Tibial nerve (tissue), 4 donors: ENCODE measurements around the gene STS. TPM values are rescaled to one million over a fixed set of nuclear protein-coding genes. Genes with fewer than 3 reads are reported as not detected.

Experiments
- DNase-seq, 2 donors: peaks; one replicate each; pipeline ENCODE4 v3.0.0-alpha.2; 2019; ENCODE audit warnings: low spot score in 2 of 2
- H3K27ac ChIP-seq, 4 donors: fragments of 200-600 bp; sonication (generic) in 3 of 4; one replicate each; pipeline ENCODE4 v1.5.1; 2017 to 2019; ENCODE audit warnings: mild to moderate bottlenecking in 1 of 4
- H3K27me3 ChIP-seq, 2 donors: fragments of 200-600 bp; sonication (generic) in 1 of 2; one replicate each; pipeline versions ENCODE4 v1.5.1 to v1.6.0; 2017 to 2019
- H3K36me3 ChIP-seq, 3 donors: fragments of 200-600 bp; sonication (generic); one replicate each; pipeline ENCODE4 v1.5.1; 2018 to 2019
- H3K4me1 ChIP-seq, 4 donors: fragments of 200-600 bp; sonication (generic) in 3 of 4; one replicate each; pipeline ENCODE4 v1.5.1; 2017 to 2019
- H3K4me3 ChIP-seq, 4 donors: fragments of 200-600 bp; sonication (generic) in 3 of 4; one replicate each; pipeline ENCODE4 v1.5.1; 2017 to 2019; ENCODE audit warnings: mild to moderate bottlenecking in 1 of 4, moderate library complexity in 1 of 4
- H3K9me3 ChIP-seq, 4 donors: fragments of 200-600 bp; sonication (generic) in 3 of 4; one replicate each; pipeline ENCODE4 v1.5.1; 2017 to 2019
- EP300 ChIP-seq, 2 donors: sonication (generic); formaldehyde crosslinking; IDR thresholded peaks; one replicate each; pipeline ENCODE4 v1.6.1; 2017; ENCODE audit warnings: antibody characterized with exemption in 2 of 2, mild to moderate bottlenecking in 1 of 2
- POLR2A ChIP-seq, 2 donors: fragments of 450-650 bp; IDR thresholded peaks; one replicate each; pipeline ENCODE4 v1.6.1; 2017; ENCODE audit warnings: antibody characterized with exemption in 2 of 2, mild to moderate bottlenecking in 2 of 2, moderate library complexity in 2 of 2
- WGBS, 2 donors: methylation state at CpG; one replicate each; pipeline ENCODE4 v1.1.5; 2018; 5-methylcytosine and 5-hydroxymethylcytosine counted together
- total RNA-seq, 4 donors: library from RNA; depleted of rRNA; stranded (reverse); fragments of >200 nt; gene quantifications; one replicate each; pipeline ENCODE4 v1.1.0, GENCODE V29; 2016
- TF ChIP-seq, protein P1 (sequence below), 5 experiments: fragments of 200-600 bp in 3 of 5; fragments of 450-650 bp in 2 of 5; sonication (generic) in 3 of 5; IDR thresholded peaks; one replicate each; pipeline ENCODE4 v1.5.1; 2016 to 2019; ENCODE audit warnings: antibody characterized with exemption in 5 of 5, mild to moderate bottlenecking in 3 of 5, moderate library complexity in 2 of 5

Gene STS
- total RNA-seq, 4 donors from 2014 or later = 6.9 to 9.6 (median 8.7) TPM

DNA sequence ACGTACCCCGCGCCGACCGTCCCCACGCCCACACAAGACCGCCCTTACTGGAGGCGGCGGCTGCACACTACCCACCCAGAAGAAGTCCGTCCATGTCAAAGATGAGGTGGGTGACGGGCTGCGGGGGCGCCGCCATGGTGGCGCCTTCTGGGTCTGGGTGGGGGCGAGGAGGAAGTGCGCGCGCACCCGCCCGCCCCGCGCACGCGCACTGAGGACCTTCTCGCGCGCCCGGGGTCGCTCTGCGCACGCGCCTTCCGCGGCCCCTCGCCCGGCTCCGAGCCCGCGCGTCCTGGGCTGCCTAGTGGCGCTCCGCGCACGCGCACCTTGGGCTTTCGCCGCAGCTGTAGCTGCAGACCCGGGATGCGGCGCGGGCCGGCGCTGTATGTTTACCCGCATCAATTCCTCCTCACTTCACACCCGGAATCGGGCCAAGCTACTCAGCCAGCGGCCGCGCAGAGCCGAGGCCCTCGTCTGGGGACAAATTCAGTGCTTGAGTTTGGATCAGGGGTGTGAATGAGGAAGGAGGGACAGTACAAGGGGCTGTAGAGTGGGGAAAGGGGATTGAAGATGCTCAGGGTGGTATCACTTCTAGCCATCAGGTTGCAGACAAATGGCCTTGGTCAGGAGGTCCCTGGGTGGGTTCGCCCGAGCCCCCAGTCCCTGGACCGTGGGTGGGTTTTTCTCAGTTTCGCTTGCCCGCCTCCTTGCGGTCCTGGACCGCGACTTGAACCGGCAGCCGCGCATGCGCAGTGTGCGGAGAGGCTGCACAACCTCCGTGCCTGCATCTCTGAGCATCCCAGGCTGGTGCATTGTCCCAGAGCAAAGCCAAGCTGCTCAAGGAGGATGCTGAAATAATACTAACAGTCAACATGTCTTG, 704 bp downstream of the STS start, which contains the start of gene PUDP:
PUDP (minus strand) TSS at position 176 of the 877 bp plus-strand sequence; CDS start at position 136, 40 bp downstream.
- WGBS, 2 donors = 0 to 6% methylated on average over 14 to 69 of the region's 76 CpGs
- peak within 1 kb of the TSS; percentile 65 to 80 (median 74) for H3K4me3 ChIP-seq
- H3K36me3 ChIP-seq = no peaks in the 10 kb centered on the region
- H3K4me1 ChIP-seq = peaks cover 0 to 8% (median 0%) of the 10 kb centered on the region in 4 donors
- peak within 1 kb of the TSS; percentile 73 to 93 (median 90) for H3K27ac ChIP-seq
- H3K27me3 ChIP-seq = no peaks in the 10 kb centered on the region
- TF ChIP-seq, protein P1, sequence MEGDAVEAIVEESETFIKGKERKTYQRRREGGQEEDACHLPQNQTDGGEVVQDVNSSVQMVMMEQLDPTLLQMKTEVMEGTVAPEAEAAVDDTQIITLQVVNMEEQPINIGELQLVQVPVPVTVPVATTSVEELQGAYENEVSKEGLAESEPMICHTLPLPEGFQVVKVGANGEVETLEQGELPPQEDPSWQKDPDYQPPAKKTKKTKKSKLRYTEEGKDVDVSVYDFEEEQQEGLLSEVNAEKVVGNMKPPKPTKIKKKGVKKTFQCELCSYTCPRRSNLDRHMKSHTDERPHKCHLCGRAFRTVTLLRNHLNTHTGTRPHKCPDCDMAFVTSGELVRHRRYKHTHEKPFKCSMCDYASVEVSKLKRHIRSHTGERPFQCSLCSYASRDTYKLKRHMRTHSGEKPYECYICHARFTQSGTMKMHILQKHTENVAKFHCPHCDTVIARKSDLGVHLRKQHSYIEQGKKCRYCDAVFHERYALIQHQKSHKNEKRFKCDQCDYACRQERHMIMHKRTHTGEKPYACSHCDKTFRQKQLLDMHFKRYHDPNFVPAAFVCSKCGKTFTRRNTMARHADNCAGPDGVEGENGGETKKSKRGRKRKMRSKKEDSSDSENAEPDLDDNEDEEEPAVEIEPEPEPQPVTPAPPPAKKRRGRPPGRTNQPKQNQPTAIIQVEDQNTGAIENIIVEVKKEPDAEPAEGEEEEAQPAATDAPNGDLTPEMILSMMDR (IDR thresholded peaks at IDR 0.05) = peak; percentile 5 to 74 (median 52)
- TF ChIP-seq EP300 (IDR thresholded peaks at IDR 0.05) (peak in 1 of 2 donors; percentile 17), POLR2A (IDR thresholded peaks at IDR 0.05) (peak; percentile 28 to 46)
- no peaks in the 10 kb centered on the region for H3K9me3 ChIP-seq
- peak; percentile 51 to 54 for DNase-seq

DNA sequence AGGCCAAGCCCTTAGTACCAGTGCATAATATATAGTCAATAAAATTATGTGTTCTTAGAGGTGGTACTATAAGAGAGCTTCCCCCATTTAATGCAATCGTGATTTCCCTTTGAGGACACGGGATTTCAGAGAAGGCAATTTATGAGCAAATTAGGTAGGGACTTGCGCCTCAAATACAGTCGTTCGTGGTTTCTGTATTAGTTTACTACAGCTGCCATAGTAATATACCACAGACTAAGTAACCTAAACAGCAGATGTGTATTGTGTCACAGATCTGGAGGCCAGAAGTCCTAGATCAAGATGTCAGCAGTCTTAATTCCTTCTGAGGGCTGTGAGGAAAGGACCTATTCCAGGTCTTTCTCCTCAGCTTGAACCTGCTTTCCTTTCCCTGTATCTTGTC, 1.9 kb downstream of the STS start:
- TF ChIP-seq POLR2A (IDR thresholded peaks at IDR 0.05) = no peak
- TF ChIP-seq, protein P1 (IDR thresholded peaks at IDR 0.05) = no peak
- TF ChIP-seq EP300 (IDR thresholded peaks at IDR 0.05) = no peak
- 86 to 87% methylated on average over 5 of the region's 5 CpGs for WGBS, 2 donors
- DNase-seq = no peak
- H3K27me3 ChIP-seq = no peaks in the 10 kb centered on the region
- H3K36me3 ChIP-seq = no peaks in the 10 kb centered on the region
- no peaks in the 10 kb centered on the region for H3K9me3 ChIP-seq
- H3K27ac ChIP-seq = no peak overlapping the region
- peaks cover 0 to 8% (median 0%) of the 10 kb centered on the region in 4 donors for H3K4me1 ChIP-seq
- no peak overlapping the region for H3K4me3 ChIP-seq

DNA sequence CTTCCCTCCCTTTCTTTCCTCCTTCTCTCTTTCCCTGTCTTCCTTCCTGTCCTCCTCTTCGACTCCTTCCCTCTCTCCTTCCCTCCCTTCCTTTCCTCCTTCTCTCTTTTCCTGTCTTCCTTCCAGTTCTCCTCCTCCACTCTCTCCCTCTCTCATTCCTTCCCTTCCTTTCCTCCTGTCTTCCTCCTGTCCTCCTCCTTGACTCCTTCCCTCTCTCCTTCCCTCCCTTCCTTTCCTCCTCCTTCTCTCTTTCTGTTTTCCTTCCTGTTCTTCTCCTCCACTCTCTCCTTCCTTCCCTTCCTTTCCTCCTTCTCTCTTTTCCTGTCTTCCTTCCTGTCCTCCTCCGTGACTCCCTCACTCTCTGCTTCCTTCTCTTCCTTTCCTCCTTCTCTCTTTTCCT, 5.7 kb downstream of the STS start:
- 81 to 84% methylated on average over 2 of the region's 2 CpGs for WGBS, 2 donors
- no peaks in the 10 kb centered on the region for H3K27me3 ChIP-seq
- H3K4me3 ChIP-seq = no peak overlapping the region
- TF ChIP-seq POLR2A (IDR thresholded peaks at IDR 0.05) = no peak
- TF ChIP-seq, protein P1 (IDR thresholded peaks at IDR 0.05) = no peak
- no peak for TF ChIP-seq EP300 (IDR thresholded peaks at IDR 0.05)
- DNase-seq = no peak
- no peaks in the 10 kb centered on the region for H3K4me1 ChIP-seq
- H3K9me3 ChIP-seq = no peaks in the 10 kb centered on the region
- no peak overlapping the region for H3K27ac ChIP-seq
- H3K36me3 ChIP-seq = no peaks in the 10 kb centered on the region

DNA sequence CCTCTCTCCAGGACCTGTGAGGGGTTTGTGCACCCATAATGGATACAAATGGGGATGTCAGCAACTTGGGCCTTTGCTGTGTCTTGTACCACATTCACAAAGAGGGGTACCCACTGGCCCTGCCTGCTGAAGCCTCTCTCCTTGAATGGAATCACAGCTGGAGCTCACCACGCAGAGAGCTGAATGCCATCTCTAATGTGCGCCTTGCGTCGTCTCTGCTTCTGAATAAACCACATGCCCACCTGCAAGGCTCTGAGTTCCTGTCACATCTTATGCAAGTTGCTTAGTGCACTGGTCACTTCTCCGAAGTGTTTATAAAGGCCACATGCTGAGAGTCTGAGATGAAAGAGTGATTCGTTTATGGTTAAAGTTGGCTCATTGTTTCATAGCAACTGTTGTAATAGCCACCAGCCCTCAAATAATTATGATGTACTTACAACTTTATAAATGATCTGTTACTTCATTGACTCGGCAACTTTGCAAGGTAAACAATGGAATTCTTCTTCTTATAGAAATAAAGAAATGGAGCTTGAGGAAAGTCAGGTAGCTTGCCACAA, 6.6 kb downstream of the STS start:
- no peaks in the 10 kb centered on the region for H3K36me3 ChIP-seq
- TF ChIP-seq EP300 (IDR thresholded peaks at IDR 0.05) (no peak), POLR2A (IDR thresholded peaks at IDR 0.05) (no peak)
- TF ChIP-seq, protein P1 (IDR thresholded peaks at IDR 0.05) = no peak
- no peak for DNase-seq
- no peak overlapping the region for H3K27ac ChIP-seq
- H3K4me3 ChIP-seq = no peak overlapping the region
- WGBS, 2 donors = 71 to 80% methylated on average over 5 to 7 of the region's 7 CpGs
- H3K27me3 ChIP-seq = no peaks in the 10 kb centered on the region
- no peaks in the 10 kb centered on the region for H3K9me3 ChIP-seq
- no peaks in the 10 kb centered on the region for H3K4me1 ChIP-seq

DNA sequence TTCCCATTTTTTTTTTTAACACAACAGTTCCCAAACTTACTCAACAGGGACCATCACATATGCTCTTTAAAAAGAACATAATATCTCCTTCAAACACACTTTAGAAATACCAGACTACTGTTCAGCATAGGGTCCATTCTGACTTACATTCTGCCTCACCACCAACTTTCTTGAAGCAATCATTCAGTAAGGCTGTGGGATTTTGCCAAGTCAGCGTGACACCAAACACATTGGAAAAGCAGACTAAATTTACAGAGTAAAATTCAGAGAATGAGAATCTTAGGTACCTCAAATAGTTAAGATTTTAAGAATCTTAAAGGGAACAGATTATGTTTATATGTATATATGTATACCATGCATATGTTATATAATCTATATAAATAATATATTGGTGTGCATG, 7.7 kb downstream of the STS start:
- H3K9me3 ChIP-seq = no peaks in the 10 kb centered on the region
- no peaks in the 10 kb centered on the region for H3K4me1 ChIP-seq
- no peak for DNase-seq
- WGBS, 2 donors = 85 to 87% methylated on average over 1 of the region's 1 CpG
- no peak overlapping the region for H3K27ac ChIP-seq
- no peaks in the 10 kb centered on the region for H3K27me3 ChIP-seq
- no peak overlapping the region for H3K4me3 ChIP-seq
- no peak for TF ChIP-seq EP300 (IDR thresholded peaks at IDR 0.05)
- no peak for TF ChIP-seq POLR2A (IDR thresholded peaks at IDR 0.05)
- TF ChIP-seq, protein P1 (IDR thresholded peaks at IDR 0.05) = no peak
- H3K36me3 ChIP-seq = no peaks in the 10 kb centered on the region
